Neural cell (in vitro differentiated cells): ENCODE measurements around the gene KLHDC8A.

Source experiments
- CTCF ChIP-seq: fragments of 450-650 bp; IDR thresholded peaks from 2 replicates; pipeline ENCODE4 v1.5.1; 2014; ENCODE audit warnings: antibody characterized with exemption, mild to moderate bottlenecking, moderate library complexity; ENCODE audit not compliant: poor library complexity, severe bottlenecking
- EZH2 ChIP-seq: fragments of 200-600, 300-800 bp; shearing (Covaris generic), sonication (generic); IDR thresholded peaks from 2 replicates; pipeline ENCODE4 v1.6.1; 2014; ENCODE audit warnings: antibody characterized with exemption, low read length, borderline replicate concordance, mild to moderate bottlenecking; ENCODE audit not compliant: insufficient read depth, poor library complexity, severe bottlenecking
- MXI1 ChIP-seq: fragments of 450-650 bp; conservative IDR thresholded peaks from 2 replicates; pipeline ENCODE4 v1.6.1; 2014; ENCODE audit warnings: antibody characterized with exemption, mild to moderate bottlenecking; ENCODE audit not compliant: poor library complexity, severe bottlenecking
- POLR2AphosphoS5 ChIP-seq: IDR thresholded peaks from 2 replicates; pipeline ENCODE4 v1.6.1; 2012
- RAD21 ChIP-seq: fragments of 450-650 bp; conservative IDR thresholded peaks from 2 replicates; pipeline ENCODE4 v1.6.1; 2014; ENCODE audit warnings: antibody characterized with exemption, mild to moderate bottlenecking, moderate library complexity
- REST ChIP-seq: IDR thresholded peaks from 2 replicates; pipeline ENCODE4 v1.6.1; 2012; ENCODE audit warnings: borderline replicate concordance
- SMC3 ChIP-seq: fragments of 450-650 bp; conservative IDR thresholded peaks from 2 replicates; pipeline ENCODE4 v1.6.1; 2014; ENCODE audit warnings: antibody characterized with exemption, mild to moderate bottlenecking, moderate library complexity; ENCODE audit not compliant: poor library complexity
- TAF1 ChIP-seq: IDR thresholded peaks from 2 replicates; pipeline ENCODE4 v1.6.1; 2012; ENCODE audit warnings: low read depth

GRCh38 chr1:205330150-205330549 is 26.6 kb downstream of the KLHDC8A start:
- TF ChIP-seq TAF1 (no peak), POLR2AphosphoS5 (no peak), EZH2 (no peak), MXI1 (no peak), REST (no peak), CTCF (no peak), SMC3 (no peak), RAD21 (no peak)
